SK-N-SH treated with all-trans-retinoic acid at 6 μM for 48 hours (cell line): ENCODE measurements around the gene MYT1.

Experiments
- ATAC-seq: fragments of 200-7000 bp; cut with Tn5 transposase; 3 replicates; pipeline ENCODE4 v1.9.1; 2020; ENCODE audit warnings: mild to moderate bottlenecking, moderate library complexity
- ARNTL ChIP-seq: fragments of 450-650 bp; formaldehyde crosslinking; IDR thresholded peaks from 2 replicates; pipeline ENCODE4 v1.5.0; 2020; ENCODE audit warnings: low read depth, mild to moderate bottlenecking, moderate library complexity, borderline replicate concordance
- BACH2 ChIP-seq: fragments of 250-450 bp; sonication (Bioruptor Pico); IDR thresholded peaks from 2 replicates; pipeline ENCODE4 v1.9.0; 2021; ENCODE audit warnings: mild to moderate bottlenecking, borderline replicate concordance
- CSRNP3 ChIP-seq: fragments of 250-450 bp; sonication (Bioruptor Pico); IDR thresholded peaks from 2 replicates; pipeline ENCODE4 v1.5.1; 2021; ENCODE audit warnings: mild to moderate bottlenecking, moderate library complexity
- ESRRG ChIP-seq: fragments of 250-450 bp; sonication (Bioruptor Pico); IDR thresholded peaks from 2 replicates; pipeline ENCODE4 v1.6.1; 2021; ENCODE audit warnings: mild to moderate bottlenecking
- GLIS3 ChIP-seq: fragments of 250-450 bp; sonication (Bioruptor Pico); IDR thresholded peaks from 2 replicates; pipeline ENCODE4 v1.5.0; 2020; ENCODE audit warnings: mild to moderate bottlenecking, moderate library complexity
- ISL1 ChIP-seq: fragments of 250-450 bp; sonication (Bioruptor Pico); IDR thresholded peaks from 2 replicates; pipeline ENCODE4 v2.1.2; 2022; ENCODE audit warnings: mild to moderate bottlenecking, moderate library complexity
- OSR1 ChIP-seq: fragments of 250-450 bp; sonication (Bioruptor Pico); IDR thresholded peaks from 2 replicates; pipeline ENCODE4 v1.8.0; 2022; ENCODE audit warnings: moderate library complexity, mild to moderate bottlenecking, inconsistent platforms
- PATZ1 ChIP-seq: fragments of 250-450 bp; sonication (Bioruptor Pico); IDR thresholded peaks from 2 replicates; pipeline ENCODE4 v1.8.0; 2020; ENCODE audit warnings: mild to moderate bottlenecking, moderate library complexity, borderline replicate concordance
- POU6F1 ChIP-seq: fragments of 250-450 bp; sonication (Bioruptor Pico); IDR thresholded peaks from 2 replicates; pipeline ENCODE4 v1.8.0; 2021; ENCODE audit warnings: low read depth, mild to moderate bottlenecking, moderate library complexity, borderline replicate concordance
- PPARA ChIP-seq: fragments of 250-450 bp; sonication (Bioruptor Pico); IDR thresholded peaks from 2 replicates; pipeline ENCODE4 v1.5.0; 2020; ENCODE audit warnings: mild to moderate bottlenecking, borderline replicate concordance
- RARB ChIP-seq: fragments of 250-450 bp; sonication (Bioruptor Pico); IDR thresholded peaks from 2 replicates; pipeline ENCODE4 v1.8.0; 2021; ENCODE audit warnings: mild to moderate bottlenecking, moderate library complexity
- SNAI2 ChIP-seq: fragments of 250-450 bp; sonication (Bioruptor Pico); IDR thresholded peaks from 2 replicates; pipeline ENCODE4 v1.5.0; 2020; ENCODE audit warnings: mild to moderate bottlenecking, moderate library complexity
- TCF4 ChIP-seq: fragments of 250-450 bp; sonication (Bioruptor Pico); IDR thresholded peaks from 2 replicates; pipeline ENCODE4 v1.8.0; 2021; ENCODE audit warnings: mild to moderate bottlenecking, moderate library complexity, borderline replicate concordance
- TOX ChIP-seq: fragments of 250-450 bp; sonication (Bioruptor Pico); IDR thresholded peaks from 2 replicates; pipeline ENCODE4 v1.8.0; 2021; ENCODE audit warnings: mild to moderate bottlenecking, moderate library complexity, borderline replicate concordance
- TSHZ2 ChIP-seq: fragments of 250-450 bp; sonication (Bioruptor Pico); IDR thresholded peaks from 2 replicates; pipeline ENCODE4 v1.5.0; 2020; ENCODE audit warnings: mild to moderate bottlenecking, moderate library complexity
- ZFP3 ChIP-seq: fragments of 250-450 bp; sonication (Bioruptor Pico); IDR thresholded peaks from 2 replicates; pipeline ENCODE4 v1.5.0; 2020; ENCODE audit warnings: mild to moderate bottlenecking, moderate library complexity
- ZNF565 ChIP-seq: fragments of 450-650 bp; formaldehyde crosslinking; conservative IDR thresholded peaks from 2 replicates; pipeline ENCODE4 v1.5.0; 2020; ENCODE audit warnings: low read depth, mild to moderate bottlenecking, moderate library complexity
- ZNF8 ChIP-seq: fragments of 450-650 bp; formaldehyde crosslinking; IDR thresholded peaks from 2 replicates; pipeline ENCODE4 v1.5.0; 2020; ENCODE audit warnings: mild to moderate bottlenecking, moderate library complexity

Gene MYT1

GRCh38 chr20:64217539-64218221 lies 53.4 kb downstream of the MYT1 start:
- ATAC-seq, result no peak
- TF ChIP-seq ZNF8 (no peak), RARB (CRISPR knock-in tag) (no peak), ZFP3 (CRISPR knock-in tag) (no peak), GLIS3 (CRISPR knock-in tag) (no peak), TSHZ2 (CRISPR knock-in tag) (no peak), TCF4 (no peak), PPARA (no peak), SNAI2 (no peak), ARNTL (CRISPR knock-in tag) (no peak), OSR1 (CRISPR knock-in tag) (no peak), ISL1 (no peak), BACH2 (no peak), ESRRG (no peak)

GRCh38 chr20:64219202-64219601 lies 55.0 kb downstream of the MYT1 start:
- TF ChIP-seq TOX (CRISPR knock-in tag) (no peak), PPARA (no peak), GLIS3 (CRISPR knock-in tag) (no peak), SNAI2 (no peak), ARNTL (CRISPR knock-in tag) (no peak), RARB (CRISPR knock-in tag) (no peak), ZNF565 (no peak), TSHZ2 (CRISPR knock-in tag) (no peak)
- ATAC-seq, result no peak

- no peak for ATAC-seq
- TF ChIP-seq ZNF8 (no peak), CSRNP3 (CRISPR knock-in tag) (no peak), PPARA (no peak), ISL1 (no peak), GLIS3 (CRISPR knock-in tag) (no peak), PATZ1 (CRISPR knock-in tag) (no peak), SNAI2 (no peak), TSHZ2 (CRISPR knock-in tag) (no peak), ZNF565 (no peak), POU6F1 (CRISPR knock-in tag) (no peak), TOX (CRISPR knock-in tag) (no peak), RARB (CRISPR knock-in tag) (no peak), ZFP3 (CRISPR knock-in tag) (no peak), TCF4 (no peak)
Measured at GRCh38 chr20:64219730-64220129, 55.5 kb downstream of the MYT1 start.
